Stimulated activated CD8-positive, alpha-beta memory T cell treated with anti-CD3 and anti-CD28 coated beads, Interleukin-7, amount 100 ng/mL, for 1 hour (primary cell): ENCODE measurements around the gene DOCK4.

Experiments
- DNase-seq, 2 donors: peaks; one replicate each; pipeline ENCODE4 v3.0.0-alpha.2; 2020; ENCODE audit warnings: low read depth in 2 of 2

The DOCK4 gene

GRCh38 chr7:111765751-111766643 is 440.2 kb downstream of the DOCK4 start:
- DNase-seq, result no peak

- no peak for DNase-seq
Measured at GRCh38 chr7:111763221-111763801, 442.9 kb downstream of the DOCK4 start.

GRCh38 chr7:111762799-111763198 is 443.4 kb downstream of the DOCK4 start:
- no peak for DNase-seq

GRCh38 chr7:111762211-111762610 is 444.0 kb downstream of the DOCK4 start:
- no peak for DNase-seq

DNA sequence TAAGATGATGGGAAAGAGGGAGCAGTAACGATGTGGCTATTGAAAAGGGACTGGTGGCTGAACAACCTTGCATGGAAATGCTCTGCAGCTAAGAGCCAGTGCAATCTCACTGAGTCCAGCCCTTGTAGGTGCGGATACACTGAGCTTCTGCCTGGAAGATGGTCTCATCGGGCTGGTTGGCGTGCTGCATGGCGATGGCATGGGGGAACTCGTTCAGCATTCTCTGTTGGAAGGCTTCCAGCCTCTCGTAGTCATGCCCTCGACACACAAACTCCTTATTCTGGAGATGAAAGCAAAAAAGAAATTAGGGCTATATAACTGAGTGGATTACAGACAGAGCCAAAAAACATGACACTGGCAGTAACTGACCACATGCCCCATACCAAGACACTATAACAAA is 446.2 kb downstream of the DOCK4 start:
- DNase-seq, result no peak

DNA sequence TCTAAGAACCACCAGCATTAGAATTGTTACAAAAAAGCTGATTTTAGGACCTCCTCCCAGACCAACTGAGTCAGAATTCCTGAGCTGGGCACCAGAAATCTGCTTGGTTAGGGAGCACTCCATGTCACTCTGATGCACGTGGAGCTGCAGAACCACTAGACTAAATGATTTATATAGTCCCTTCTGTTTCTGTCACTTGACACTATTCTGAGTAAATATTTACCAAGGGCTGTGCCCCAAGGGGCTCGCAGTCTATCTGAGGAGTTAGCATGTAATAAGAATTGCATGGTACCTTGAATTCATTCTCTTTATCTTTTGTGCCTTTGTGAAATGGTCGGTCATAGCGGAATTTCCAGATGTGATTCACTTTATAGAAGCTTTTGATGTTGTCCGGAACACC is 447.9 kb downstream of the DOCK4 start:
- no peak for DNase-seq

DNA sequence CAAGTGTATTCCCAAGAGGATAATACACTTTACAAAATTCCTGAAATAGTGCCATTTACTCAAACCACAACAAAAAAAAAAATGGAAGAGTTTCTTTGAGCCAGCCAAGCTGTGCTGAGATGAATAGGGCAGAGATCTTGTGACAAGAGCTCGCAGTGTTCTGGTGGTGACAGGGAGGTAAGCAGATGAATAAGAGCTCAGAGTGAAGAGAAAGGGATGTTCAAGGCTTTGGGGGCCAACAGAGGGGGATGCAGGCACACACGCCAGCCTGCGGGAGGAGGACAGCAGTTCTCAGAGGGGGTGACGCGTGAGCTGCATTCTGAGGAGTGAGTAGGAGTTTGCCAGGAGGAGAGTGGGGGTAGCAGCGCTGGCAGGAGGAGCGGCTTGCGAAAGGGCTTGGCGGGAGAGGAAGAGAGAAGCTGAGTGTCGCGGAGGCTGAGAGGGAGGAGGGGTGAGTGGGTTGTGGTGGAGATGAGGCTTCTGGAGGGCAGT is 449.5 kb downstream of the DOCK4 start:
- no peak for DNase-seq

GRCh38 chr7:111755383-111755782 is 450.8 kb downstream of the DOCK4 start:
- DNase-seq, result no peak

DNA sequence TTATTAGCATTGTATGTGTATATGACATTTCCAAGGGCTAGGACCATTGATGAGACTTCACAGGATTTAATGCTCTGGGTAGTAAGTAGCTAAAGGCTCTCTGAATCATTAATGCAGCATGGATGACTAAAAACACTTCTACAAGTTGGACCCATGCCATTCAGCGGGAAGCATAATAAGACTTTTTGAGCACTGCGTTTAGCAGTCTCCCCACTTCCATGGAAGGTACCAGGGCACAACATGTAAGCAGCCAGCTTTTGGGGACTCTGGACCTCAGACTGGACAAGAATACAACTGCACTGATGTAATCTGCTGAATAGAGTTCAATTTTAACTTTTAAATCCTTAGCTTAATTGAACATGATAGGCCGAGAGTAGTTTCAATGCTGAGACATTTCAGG is 452.2 kb downstream of the DOCK4 start:
- DNase-seq, result no peak

DNA sequence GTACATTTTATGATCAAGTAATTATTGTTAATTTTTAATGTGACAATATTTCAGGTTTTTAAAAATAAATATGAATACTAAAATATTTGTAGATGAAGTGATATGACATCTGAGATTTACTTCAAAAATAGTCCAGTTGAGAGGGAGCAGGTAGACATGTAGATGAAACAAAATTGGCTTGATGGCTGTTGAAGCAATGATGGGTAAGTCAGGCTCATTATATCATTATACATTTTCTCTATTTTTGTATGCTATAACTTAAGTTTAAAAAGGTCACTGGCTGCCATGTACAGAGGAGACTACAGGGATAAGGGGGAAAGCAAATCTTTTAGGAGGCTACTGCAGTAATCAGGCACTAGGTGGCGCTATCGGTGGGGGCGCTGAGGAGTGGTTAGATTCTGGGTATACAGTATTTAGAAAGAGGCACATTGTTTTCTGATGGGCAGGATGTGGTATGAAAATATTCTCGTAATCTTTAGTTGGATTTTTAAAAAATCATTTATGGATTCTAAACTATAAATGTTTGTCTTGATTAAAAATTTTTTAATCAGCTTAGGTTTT is 454.1 kb downstream of the DOCK4 start:
- DNase-seq, result peak in 1 of 2 donors; percentile 29

DNA sequence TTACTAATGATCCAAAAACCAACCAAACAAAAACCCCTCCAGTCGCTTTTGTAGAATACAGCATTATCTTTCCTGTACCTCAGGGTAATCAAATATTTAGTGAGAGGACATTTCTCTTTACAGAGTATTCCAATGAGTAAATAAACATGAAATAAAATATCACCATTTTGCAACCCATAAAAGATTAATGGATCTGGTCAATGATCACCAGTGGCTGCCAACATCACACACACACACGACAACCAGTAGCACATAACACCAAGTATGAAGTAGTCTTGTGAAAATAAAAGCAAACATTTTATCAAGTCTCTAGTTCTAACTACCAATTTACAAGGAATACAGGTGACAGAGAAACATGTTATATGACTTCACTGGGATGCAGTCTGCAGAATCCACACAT is 455.3 kb downstream of the DOCK4 start:
- no peak for DNase-seq

DNA sequence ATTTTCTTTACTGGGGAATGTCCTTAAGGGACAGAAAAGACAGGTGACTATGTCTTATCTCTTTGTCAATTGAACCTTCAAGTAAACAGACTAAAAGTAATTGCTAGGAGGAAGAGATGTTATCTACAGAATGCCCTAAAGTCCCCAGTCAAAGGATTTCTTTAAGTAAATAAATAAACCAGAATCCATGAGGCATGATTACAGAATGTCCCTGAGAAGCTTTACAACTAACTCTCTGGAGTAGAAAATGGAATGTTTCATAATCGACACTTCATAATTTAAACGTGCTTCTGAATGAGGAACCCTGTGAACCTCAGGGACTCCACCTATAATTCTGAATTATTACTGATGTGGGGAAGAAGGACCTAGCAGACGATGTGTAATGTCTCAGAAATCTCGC is 456.0 kb downstream of the DOCK4 start:
- DNase-seq, result no peak

DNA sequence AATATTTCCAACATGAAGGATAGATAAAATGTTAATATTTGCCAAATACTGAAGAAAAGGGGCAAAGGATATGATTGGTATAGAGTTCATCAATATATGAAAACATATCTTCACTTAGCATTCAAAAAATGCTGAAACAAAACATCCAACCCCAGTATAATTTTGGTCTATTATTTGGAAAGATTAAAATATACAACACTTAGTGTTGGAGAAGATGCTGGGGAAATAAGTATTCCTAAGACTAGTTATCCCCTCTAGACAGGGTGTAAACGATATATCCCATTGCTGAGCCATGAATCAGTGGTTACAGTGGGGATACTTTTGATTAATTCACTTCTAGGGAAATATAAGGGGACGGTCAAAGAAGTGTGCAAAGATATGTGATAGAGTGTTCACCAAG is 456.6 kb downstream of the DOCK4 start:
- no peak for DNase-seq

DNA sequence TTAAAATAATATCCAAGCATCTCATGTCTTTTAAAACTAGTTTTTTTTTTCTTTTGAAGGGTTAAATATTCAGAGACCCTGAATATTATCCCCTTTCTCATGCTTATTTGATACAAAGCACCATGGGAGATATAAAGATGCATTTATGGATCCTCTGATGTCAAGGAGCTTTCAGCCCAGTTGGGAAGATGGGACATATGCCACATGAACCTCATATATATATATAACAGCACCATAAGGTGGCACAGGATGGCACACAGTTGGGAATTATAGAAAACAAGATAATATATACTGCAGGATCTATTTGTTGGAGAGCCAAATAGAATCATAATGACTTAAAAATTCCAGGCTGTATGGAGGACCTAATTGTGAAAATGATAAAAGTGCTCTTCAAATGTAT is 458.5 kb downstream of the DOCK4 start:
- DNase-seq, result no peak

- DNase-seq, result no peak
Measured at GRCh38 chr7:111746950-111747349, 459.2 kb downstream of the DOCK4 start.

- DNase-seq, result no peak
Measured at GRCh38 chr7:111744501-111745155, 461.6 kb downstream of the DOCK4 start.

GRCh38 chr7:111743244-111743847 is 462.9 kb downstream of the DOCK4 start:
- DNase-seq, result no peak

GRCh38 chr7:111741811-111742240 is 464.4 kb downstream of the DOCK4 start:
- DNase-seq, result peak in 1 of 2 donors; percentile 14

- DNase-seq, result no peak
Measured at GRCh38 chr7:111740942-111741341, 465.3 kb downstream of the DOCK4 start.

DNA sequence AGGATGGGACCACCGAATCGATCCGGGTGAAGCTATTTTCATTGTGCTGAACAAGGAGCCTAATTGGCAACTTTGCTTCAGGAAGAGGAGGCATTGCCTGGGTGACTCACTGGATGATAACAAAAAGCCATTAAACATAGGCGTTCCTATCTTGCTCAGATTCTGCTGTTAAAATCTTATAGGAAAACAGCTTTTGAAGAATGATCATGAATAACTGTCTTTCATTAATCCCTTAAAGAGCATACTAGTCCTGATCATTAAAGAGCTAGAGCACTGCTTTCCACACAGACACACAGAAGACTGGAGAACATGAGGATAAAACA is 469.7 kb downstream of the DOCK4 start:
- no peak for DNase-seq

DNA sequence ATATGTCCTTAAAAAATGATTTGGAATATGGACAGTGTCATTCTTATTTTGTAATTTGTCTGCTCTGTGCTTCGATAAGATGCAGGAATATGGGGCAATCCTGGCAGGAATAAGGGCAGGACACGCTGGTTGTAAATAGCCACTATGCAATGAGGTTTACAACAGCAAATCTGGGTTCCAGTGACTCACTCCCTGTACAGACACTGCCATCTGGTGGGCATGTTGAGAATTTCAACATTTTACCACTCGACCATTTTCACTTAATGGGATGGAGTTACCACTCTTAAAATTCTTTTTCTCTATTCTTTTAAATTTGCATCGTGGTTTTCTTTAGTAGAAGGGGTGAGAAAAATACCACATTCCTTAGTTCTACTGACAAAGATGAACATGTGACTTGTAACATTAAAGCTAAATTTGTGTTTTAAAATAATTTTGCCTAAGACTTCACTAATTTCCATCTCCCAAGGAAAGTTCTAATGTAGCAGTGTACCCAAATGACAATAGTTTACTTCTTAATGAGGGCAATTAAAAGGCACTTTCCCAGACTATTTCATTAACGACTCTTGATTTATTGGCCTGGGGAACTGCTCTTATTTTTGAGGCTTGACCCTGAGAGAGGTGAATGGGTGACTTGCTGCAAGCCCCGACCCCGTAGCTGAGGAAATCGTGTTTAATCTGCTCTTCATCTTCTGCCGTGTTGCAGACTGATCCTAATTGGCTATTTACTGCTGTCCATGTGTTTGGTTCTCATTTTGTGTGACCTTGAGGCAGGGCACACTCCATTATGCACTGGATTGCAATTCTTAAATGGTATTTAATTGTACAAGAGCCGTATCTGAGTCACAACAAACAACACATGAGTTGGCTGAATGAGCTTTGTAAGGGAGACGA is 470.3 kb downstream of the DOCK4 start:
- DNase-seq, result peak; percentile 10 to 13
